Daoy (cell line): ENCODE data around the gene PLPP4. TPM values are rescaled to one million over a fixed set of nuclear protein-coding genes. Genes with fewer than 3 reads are reported as not detected.

Experiments
- DNase-seq: peaks from one replicate; pipeline ENCODE4 v3.0.0-alpha.2; 2015; ENCODE audit warnings: low read depth
- total RNA-seq: library from RNA; depleted of rRNA; stranded (reverse); fragments of >200 nt; shearing (Covaris generic); gene quantifications from 2 replicates; pipeline ENCODE4 v1.2.3, GENCODE V29; 2014

PLPP4 gene
- total RNA-seq, 1 experiment from 2014 or later, result 3.9 TPM

GRCh38 chr10:120517196-120517595 lies 60.2 kb downstream of the PLPP4 start:
- no peak for DNase-seq

- DNase-seq, result no peak
Measured at GRCh38 chr10:120517881-120518484, 61.0 kb downstream of the PLPP4 start.

GRCh38 chr10:120521880-120522279 lies 64.9 kb downstream of the PLPP4 start:
- DNase-seq, result no peak

- DNase-seq, result no peak
Measured at GRCh38 chr10:120527691-120528090, 70.7 kb downstream of the PLPP4 start.

- DNase-seq, result no peak
Measured at GRCh38 chr10:120530699-120531098, 73.7 kb downstream of the PLPP4 start.

GRCh38 chr10:120538091-120538490 lies 81.1 kb downstream of the PLPP4 start:
- DNase-seq, result no peak

- DNase-seq, result no peak
Measured at GRCh38 chr10:120539076-120539475, 82.0 kb downstream of the PLPP4 start.

- no peak for DNase-seq
Measured at GRCh38 chr10:120540486-120540885, 83.5 kb downstream of the PLPP4 start.

- DNase-seq, result no peak
Measured at GRCh38 chr10:120541984-120542383, 85.0 kb downstream of the PLPP4 start.

GRCh38 chr10:120542591-120542990 lies 85.6 kb downstream of the PLPP4 start:
- no peak for DNase-seq

- DNase-seq, result no peak
Measured at GRCh38 chr10:120543291-120543690, 86.3 kb downstream of the PLPP4 start.

GRCh38 chr10:120548210-120548609 lies 91.2 kb downstream of the PLPP4 start:
- no peak for DNase-seq

- no peak for DNase-seq
Measured at GRCh38 chr10:120552262-120552661, 95.2 kb downstream of the PLPP4 start.

- DNase-seq, result no peak
Measured at GRCh38 chr10:120553911-120554310, 96.9 kb downstream of the PLPP4 start.

GRCh38 chr10:120555436-120555835 lies 98.4 kb downstream of the PLPP4 start:
- DNase-seq, result no peak

- no peak for DNase-seq
Measured at GRCh38 chr10:120555842-120556532, 99.0 kb downstream of the PLPP4 start.

- DNase-seq, result no peak
Measured at GRCh38 chr10:120557311-120557710, 100.3 kb downstream of the PLPP4 start.

- no peak for DNase-seq
Measured at GRCh38 chr10:120559800-120560199, 102.8 kb downstream of the PLPP4 start.

GRCh38 chr10:120562956-120563355 lies 105.9 kb downstream of the PLPP4 start:
- no peak for DNase-seq

GRCh38 chr10:120570418-120570817 lies 113.4 kb downstream of the PLPP4 start:
- no peak for DNase-seq

- DNase-seq, result no peak
Measured at GRCh38 chr10:120571266-120571665, 114.2 kb downstream of the PLPP4 start.

- no peak for DNase-seq
Measured at GRCh38 chr10:120572307-120572706, 115.3 kb downstream of the PLPP4 start.

GRCh38 chr10:120573355-120573754 lies 116.3 kb downstream of the PLPP4 start:
- no peak for DNase-seq

GRCh38 chr10:120574981-120575380 lies 118.0 kb downstream of the PLPP4 start:
- DNase-seq, result no peak
